ENCODE data around the gene CALD1. TPM values are rescaled to one million over a fixed set of nuclear protein-coding genes. Genes with fewer than 3 reads are reported as not detected.

CALD1 gene
- total RNA-seq, 1 donor from 2014 or later, result 127 TPM

DNA sequence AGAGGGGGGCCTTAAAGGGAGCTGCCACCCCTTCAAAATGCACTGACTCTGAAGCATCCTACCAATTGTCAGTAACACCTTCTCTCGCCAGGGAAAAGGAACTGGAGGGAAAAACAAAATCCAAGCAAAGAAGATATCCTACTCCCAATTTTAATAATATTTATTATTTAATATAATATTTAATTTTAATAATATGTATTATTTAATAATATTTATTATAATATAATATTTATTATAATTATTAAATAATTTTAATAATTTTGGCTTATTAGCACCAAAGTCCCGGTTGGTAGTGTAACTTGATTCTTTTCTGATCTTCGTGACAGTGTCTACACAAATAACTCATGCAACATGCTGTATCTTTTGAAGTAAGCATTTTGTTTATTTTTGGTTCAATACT, 148.3 kb downstream of the CALD1 start:
- no peak for DNase-seq

DNA sequence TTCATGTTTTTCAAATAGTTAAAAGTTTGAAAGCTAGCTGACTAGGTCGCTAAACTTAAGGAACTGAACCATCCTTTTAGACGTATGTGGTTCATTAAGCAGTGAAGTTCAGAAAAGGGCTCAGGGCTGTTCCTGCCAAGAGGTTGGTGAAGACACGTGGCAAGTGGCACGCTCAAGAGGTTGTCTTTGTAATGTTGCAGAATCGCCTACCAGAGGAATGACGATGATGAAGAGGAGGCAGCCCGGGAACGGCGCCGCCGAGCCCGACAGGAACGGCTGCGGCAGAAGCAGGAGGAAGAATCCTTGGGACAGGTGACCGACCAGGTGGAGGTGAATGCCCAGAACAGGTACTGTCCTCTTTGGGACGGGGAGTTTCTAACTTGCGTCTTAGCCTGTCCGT, 149.1 kb downstream of the CALD1 start:
- no peak for DNase-seq

DNA sequence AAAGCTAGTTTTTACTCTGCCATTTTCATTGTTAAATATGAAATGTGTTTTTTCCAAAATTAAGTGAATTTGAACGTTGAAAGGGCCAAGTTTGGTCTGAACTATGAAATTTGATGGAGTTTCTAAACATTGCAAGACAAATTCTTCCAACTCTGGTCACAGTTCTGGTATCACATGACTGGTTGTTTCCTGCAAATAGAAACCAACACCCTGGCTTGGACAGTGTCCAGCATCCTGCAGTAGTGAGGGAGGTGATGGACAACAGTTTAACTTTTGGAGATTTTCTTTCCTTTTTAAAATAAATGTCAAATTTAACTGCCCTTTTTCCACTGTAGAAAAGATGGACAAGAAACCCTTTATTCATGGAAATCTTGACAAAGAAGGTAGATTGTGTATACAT, 152.1 kb downstream of the CALD1 start:
- no peak for DNase-seq

DNA sequence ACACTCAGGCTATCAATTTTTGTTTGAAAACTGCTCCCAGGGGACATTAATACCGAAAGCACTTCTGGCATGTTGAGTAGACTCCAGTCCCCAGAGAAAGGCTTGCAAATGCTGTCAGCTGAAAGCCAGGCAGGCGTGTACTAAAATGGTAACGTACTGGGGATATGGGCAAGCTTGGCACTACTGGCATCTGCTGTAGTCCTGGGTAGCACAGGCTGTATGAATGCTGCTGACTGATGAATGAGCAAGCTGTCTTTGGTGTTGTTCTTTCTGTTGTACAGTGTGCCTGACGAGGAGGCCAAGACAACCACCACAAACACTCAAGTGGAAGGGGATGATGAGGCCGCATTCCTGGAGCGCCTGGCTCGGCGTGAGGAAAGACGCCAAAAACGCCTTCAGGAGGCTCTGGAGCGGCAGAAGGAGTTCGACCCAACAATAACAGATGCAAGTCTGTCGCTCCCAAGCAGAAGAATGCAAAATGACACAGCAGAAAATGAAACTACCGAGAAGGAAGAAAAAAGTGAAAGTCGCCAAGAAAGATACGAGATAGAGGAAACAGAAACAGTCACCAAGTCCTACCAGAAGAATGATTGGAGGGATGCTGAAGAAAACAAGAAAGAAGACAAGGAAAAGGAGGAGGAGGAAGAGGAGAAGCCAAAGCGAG, 153.4 kb downstream of the CALD1 start:
- DNase-seq, result no peak

DNA sequence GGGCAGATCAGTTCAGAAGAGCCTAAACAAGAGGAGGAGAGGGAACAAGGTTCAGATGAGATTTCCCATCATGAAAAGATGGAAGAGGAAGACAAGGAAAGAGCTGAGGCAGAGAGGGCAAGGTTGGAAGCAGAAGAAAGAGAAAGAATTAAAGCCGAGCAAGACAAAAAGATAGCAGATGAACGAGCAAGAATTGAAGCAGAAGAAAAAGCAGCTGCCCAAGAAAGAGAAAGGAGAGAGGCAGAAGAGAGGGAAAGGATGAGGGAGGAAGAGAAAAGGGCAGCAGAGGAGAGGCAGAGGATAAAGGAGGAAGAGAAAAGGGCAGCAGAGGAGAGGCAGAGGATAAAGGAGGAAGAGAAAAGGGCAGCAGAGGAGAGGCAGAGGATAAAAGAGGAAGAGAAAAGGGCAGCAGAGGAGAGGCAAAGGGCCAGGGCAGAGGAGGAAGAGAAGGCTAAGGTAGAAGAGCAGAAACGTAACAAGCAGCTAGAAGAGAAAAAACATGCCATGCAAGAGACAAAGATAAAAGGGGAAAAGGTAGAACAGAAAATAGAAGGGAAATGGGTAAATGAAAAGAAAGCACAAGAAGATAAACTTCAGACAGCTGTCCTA, 154.1 kb downstream of the CALD1 start:
- no peak for DNase-seq

DNA sequence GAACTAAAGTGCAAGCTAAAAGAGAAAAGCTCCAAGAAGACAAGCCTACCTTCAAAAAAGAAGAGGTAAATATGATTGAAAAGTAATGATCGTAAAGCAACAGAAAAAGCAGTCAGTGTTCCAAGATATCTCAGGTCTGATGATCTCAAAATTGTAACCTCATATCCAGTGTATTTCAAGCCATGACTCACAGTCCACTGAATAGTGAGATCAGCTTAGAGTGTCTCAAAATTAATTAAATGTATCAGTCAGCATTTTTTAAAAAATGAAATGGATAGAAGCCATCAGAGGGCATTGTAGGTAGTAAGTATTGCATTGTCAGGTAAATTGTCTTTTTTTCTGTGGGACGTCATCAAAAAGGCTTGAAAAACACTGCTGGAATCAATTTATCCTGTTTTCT, 156.3 kb downstream of the CALD1 start:
- DNase-seq, result no peak

DNA sequence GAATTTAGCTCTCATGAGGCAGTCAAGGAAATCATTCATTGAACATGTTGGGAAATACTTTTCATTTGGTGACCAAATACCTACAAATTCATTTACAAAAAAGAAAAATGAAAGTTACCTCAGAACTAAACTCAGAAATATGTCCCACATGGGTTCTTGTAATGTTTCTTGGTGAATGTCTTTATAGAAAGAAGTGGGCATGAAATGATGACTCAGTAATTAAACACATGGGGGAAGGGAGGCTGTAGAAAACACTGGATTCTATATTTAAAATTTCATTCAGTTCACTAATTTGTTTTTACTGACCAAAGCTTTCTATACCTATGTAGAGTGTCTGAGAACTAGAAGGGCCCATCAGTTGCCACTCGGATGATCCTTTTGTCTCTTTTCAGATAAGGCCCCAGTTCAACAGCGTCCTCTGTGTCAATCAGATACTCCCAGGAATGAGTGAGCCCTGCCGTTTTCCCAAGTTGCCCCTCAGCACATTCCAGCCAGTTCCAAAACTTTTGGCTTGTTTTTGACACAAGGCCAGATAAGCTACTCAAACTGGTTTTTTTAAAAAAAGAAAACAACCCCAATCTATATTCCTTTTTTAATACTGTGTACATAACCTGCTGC, 157.6 kb downstream of the CALD1 start:
- DNase-seq, result no peak

DNA sequence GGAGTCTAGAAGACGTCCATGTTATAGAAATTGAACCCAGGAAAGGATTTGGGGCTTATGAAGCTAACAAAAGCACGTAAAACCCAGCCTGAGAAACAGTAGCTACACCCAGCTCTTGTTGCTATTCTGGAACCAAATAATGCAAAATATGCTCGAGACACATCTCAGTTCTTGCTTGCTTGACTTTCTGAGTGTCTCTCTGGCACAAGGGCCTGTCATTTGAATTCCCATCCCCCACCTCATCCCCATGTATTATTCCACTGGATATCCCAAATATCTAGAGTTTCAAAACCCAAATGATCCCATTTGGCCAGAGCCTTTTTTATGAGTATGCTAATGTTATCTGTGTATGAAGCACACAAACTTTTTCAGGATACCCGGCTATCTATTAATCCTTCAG, 158.7 kb downstream of the CALD1 start:
- no peak for DNase-seq

DNA sequence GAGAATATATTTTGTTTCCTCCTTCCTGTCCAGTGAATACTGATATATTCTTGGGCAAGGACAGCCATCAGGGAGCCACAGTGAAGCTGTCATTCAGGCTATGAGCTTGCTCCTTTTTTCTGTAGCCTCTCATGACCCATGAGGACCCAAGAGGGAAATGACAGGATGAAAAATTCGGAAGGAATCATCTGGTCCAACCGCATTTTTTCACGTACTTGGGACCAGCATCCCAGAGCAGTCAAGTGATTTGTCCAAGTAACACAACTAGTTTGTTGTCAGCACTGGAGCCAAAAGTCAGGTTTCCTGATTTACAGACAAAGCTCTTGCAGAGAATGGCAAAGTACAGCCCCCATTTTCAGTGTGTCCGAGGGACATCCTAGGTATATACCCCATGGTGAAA, 159.7 kb downstream of the CALD1 start:
- DNase-seq, result no peak

DNA sequence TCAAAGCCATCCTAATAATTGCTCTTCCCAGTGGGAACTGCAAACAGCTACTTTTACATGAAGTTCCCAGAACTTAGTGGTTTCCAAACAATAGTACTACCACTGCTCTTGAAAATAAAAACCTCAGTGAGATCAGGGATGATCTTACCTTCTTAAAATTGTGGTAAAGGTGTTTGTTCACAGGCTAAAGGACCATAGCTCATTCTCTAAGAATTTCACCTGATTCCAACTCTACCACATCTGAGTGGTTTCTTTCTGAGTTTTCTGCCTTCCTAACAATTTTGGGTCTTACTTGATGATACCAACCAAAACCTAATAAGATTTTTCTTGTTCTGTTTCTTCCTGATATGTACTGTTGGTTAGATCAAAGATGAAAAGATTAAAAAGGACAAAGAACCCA, 161.3 kb downstream of the CALD1 start:
- DNase-seq, result no peak

DNA sequence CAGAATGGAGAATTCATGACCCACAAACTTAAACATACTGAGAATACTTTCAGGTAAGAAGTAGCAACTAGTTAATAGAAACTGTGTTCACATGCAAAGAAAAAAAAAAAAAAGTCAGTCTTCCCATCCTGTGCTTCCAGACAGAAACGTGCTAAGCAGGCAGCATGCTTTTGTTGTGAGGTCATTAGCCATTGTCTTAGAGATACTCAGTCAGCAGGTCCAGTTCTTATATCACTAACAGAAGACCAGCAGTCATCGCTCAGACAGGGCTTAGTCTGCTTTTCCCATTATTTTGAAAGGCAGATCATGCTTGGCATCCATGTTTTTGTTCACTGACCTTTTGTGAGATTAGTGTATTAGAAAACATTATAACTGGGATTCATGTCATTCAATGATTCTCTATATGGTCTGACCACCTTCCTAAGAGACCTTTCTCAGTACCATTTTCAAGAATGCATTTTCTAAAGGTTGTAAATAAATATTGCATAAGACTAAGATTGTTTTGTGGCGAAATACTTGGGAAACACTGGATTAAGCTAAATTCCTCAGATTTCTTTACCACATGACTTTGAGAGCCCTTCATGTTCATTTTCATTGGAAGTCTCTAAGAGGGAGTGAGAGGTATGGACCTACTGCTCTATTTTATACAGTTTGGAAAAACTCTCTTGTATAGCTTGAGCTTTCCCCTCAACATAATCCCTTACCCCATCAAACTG, 161.9 kb downstream of the CALD1 start:
- no peak for DNase-seq

DNA sequence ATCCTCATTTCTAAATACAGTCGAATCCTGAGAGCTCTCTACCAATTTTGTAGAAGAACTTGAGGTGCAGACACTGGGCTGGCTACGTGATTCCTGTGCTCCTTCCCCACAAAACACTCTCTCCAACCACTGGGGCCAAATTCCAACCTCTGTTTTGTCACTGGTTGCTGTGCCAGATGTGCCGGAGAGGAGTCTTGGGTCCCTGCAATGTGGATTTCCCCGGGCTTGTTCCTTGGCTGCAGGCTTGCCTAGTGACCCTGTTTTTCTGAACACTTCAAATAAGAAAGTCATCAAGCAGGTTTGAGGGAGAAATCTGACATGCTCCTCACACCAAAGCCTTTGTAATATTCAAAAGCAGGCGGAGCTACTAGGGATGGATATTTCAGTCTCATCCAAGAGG, 162.5 kb downstream of the CALD1 start:
- no peak for DNase-seq

DNA sequence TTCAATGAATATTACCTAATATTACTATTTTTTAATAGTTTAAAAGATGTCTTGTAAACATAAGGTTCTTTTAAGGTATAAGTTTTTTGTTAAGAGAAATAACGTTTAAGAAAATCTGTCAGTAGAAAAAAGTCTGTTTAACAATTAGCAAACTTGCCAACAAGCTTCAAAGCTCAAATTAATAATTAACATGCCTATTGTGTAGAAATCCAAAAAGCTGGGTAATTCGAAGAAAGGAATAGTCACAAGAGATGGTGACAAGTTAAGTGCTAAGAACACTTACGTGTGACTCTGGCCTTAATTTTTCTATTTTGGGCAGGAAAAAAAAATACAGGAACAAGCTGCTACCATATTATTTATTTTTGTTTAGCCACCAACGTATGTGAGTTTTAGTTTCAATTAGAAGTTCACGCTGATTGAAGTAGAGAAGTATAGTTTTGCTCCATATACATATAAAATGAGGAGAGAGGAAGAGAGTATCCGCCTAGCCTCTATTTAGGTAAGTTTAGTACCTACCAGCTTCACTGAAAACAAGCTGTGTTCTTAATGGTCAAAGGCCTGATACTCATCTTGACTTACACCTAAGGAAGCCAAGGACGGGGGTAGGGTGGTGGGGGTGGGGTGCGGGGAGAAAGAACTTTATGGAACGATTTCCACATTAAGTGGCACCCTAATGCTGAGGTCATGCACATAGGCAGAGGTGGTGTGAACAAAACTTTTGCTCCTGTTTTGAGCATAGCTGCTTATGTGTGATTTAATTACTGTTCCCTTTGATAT, 163.4 kb downstream of the CALD1 start:
- no peak for DNase-seq

DNA sequence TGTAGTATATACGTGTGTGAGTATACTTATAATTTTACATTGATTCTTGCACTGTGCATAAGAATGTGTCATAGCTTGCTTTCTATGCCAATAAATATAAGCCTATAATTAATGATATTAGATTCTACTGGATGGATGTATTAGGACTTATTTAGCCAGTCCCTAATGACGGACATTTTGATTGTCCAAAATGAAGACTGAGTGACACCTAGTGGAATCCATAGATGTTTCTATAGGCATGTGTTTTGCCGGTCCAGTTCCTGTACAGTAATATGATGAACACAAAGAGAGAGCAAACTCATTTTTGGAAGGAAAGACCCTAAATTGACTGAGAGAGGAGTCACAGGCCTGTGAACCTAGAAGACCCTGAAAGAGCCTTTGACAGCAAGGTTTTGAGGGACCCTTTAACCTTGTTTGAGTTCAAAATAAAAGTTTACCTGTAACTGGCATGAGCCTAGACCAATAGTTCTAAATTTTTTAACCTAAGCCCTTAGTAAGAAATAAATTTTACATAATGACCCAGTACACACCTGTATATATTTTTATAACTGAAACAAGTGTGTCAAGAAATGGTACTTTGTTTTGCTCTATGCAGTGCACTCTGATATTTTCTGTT, 164.5 kb downstream of the CALD1 start:
- DNase-seq, result peak; percentile 61

DNA sequence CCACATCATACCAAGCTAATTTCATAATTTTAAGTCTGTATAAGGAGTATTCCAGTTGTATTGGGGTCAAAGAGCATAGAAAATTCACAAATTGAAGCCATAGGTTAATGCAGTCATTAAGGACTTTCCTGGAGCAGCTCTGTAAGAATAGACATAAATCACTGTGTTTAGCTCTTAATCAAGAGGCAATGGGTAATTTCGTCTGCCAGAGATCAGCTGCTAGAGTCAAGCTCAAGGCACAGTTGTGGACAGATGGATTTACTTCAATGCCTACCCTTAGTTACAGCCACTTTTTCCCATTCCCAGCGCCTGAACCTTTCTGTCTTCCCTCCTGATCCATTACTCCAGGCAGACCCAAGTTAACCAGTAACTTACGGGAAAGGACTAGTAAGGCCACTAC, 166.3 kb downstream of the CALD1 start:
- no peak for DNase-seq

DNA sequence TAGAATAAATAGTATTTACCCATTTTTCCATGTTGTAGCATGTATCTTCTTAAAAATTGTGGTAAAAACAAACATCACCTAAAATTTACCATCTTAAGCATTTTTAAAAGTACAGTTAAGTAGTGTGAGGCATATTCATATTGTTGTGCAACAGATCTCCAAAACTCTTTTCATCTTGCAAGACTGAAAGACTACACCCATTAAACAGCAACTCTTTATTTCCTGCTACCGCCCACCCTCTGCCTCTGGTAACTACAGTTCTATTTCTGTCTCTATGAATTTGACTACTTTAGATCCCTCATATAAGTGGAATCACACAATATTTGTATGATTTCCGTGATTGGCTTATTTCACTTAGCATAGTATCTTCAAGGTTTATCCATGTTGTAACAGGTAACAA, 166.8 kb downstream of the CALD1 start:
- no peak for DNase-seq

DNA sequence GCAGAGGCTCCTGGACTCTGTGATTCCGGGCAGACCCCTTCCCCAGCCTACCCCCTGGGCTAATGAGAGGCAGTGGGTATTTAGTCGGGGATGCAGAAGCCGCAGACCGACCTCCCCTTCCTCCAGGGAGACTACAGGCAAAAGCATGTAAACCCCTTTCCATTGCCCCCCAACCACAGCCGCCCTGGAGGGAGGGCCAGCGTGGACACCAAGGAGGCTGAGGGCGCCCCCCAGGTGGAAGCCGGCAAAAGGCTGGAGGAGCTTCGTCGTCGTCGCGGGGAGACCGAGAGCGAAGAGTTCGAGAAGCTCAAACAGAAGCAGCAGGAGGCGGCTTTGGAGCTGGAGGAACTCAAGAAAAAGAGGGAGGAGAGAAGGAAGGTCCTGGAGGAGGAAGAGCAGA, 167.9 kb downstream of the CALD1 start:
- no peak for DNase-seq

DNA sequence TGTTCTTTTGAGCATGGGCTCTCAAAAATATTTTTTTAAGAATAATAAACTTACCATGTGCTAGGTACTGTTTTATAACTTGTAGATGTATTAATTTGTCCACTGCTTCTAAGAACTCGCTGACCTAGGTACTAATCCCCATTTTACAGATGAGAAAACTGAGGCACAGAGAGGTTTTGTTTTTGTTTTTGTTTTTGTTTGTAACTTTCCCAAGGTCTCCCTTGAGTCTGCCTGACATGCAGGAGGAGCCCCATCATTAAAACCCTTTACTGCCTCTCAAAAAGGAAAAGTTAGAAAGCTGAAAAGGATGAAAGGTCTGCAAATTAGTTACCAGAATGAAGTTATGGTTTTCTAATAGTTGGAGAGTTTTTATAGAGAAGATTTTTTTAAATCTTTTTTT, 168.4 kb downstream of the CALD1 start:
- DNase-seq, result no peak

DNA sequence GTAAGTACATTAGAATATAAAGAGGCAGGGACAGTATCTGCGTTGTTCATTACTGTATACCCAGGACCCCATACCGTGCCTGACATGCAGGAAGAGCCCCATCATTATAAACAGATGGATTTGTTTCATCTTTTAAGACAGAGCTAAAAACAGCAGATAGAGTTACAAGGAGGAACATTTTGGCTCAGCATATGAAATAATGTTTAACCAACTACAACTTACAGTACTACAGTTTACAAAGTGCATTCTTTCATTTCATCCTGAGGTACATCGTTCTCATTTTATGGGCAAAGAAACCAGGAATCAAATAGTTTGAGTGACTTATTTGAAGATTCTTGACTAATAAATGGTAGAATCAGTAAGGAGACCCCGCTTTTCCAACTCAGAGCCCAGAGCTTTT, 168.8 kb downstream of the CALD1 start:
- no peak for DNase-seq

DNA sequence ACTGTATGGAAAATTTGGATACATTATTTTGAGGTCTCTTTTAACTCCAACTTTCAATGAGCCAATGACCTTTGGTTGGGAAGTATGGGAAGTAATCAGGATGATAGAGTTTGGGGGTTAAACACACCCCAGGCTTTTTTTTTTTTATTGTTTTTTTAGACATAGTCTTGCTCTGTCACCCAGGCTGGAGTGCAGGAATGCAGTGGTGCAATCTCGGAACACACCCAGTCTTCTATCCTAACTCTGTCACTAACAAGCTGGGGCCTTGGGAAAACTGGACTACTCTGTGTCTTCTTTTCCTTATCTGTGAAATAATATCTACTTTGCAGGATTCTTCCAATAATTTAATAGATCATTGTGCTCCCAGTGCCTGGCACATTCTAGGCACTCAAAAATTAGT, 169.3 kb downstream of the CALD1 start:
- no peak for DNase-seq

DNA sequence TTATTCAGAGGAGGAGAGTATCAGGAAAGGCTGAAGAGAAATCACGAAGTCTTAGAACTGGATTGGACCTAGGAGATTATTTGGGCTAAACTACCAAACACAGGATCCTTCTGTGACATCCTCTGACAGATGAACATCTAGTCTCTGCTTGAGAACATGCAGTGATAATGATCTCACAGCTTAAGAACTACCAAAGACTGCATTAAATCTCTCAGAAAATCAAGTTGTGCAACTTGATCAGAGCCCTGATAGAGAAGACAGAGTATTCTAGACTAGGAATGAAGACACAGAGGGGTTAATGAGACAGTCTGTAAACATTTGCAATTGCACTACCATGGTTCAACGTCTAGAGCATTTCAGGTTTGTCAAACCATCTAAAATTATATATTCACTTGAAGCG, 169.7 kb downstream of the CALD1 start:
- DNase-seq, result no peak
